SKM-1 treated with dmso at 0.1 percent for 144 hours (cell line): ENCODE results near the gene LIN54.
"Not testable (repeated sequence)": the region's sequence is repeated elsewhere in the genome, so short reads cannot be mapped to it uniquely, and the experiment has no call there.

Experiments used
- DNase-seq: peaks from one replicate; lab custom pipeline; 2025; ENCODE audit not compliant: unreplicated experiment; lab: John Stamatoyannopoulos, UW

LIN54 gene

GRCh38 chr4:82951196-82951595, 59.4 kb downstream of the LIN54 start:
- no peak for DNase-seq

- DNase-seq, result no peak
These were observed 61.9 kb downstream of the LIN54 start for GRCh38 chr4:82948647-82949204.

- no peak for DNase-seq
These were observed 63.1 kb downstream of the LIN54 start for GRCh38 chr4:82947498-82947897.

GRCh38 chr4:82939414-82939813, 71.2 kb downstream of the LIN54 start:
- no peak for DNase-seq

- DNase-seq, result no peak
These were observed 76.2 kb downstream of the LIN54 start for GRCh38 chr4:82934441-82934840.

- DNase-seq, result no peak
These were observed 79.5 kb downstream of the LIN54 start for GRCh38 chr4:82930848-82931755.

- no peak for DNase-seq
These were observed 88.8 kb downstream of the LIN54 start for GRCh38 chr4:82921795-82922194.

GRCh38 chr4:82919386-82919785, 91.2 kb downstream of the LIN54 start:
- no peak for DNase-seq

GRCh38 chr4:82918091-82918490, 92.5 kb downstream of the LIN54 start:
- DNase-seq, result no peak

GRCh38 chr4:82913968-82914367, 96.7 kb downstream of the LIN54 start:
- not testable (repeated sequence) for DNase-seq

- no peak for DNase-seq
These were observed 97.3 kb downstream of the LIN54 start for GRCh38 chr4:82913305-82913704.

GRCh38 chr4:82909326-82909725, 101.3 kb downstream of the LIN54 start:
- no peak for DNase-seq

GRCh38 chr4:82906469-82906868, 104.2 kb downstream of the LIN54 start:
- no peak for DNase-seq

GRCh38 chr4:82905205-82905604, 105.4 kb downstream of the LIN54 start:
- DNase-seq, result no peak

- no peak for DNase-seq
These were observed 106.9 kb downstream of the LIN54 start for GRCh38 chr4:82903737-82904136.

- no peak for DNase-seq
These were observed 109.4 kb downstream of the LIN54 start for GRCh38 chr4:82901183-82901718.

- peak; percentile 99 for DNase-seq
These were observed 110.0 kb downstream of the LIN54 start, which contains the start of gene THAP9 for GRCh38 chr4:82900411-82901182. THAP9 (plus strand) TSS chr4:82900735; CDS start chr4:82900803, 68 bp downstream.

GRCh38 chr4:82900066-82900410, 110.6 kb downstream of the LIN54 start:
- peak; percentile 53 for DNase-seq

GRCh38 chr4:82899374-82900065, 111.1 kb downstream of the LIN54 start:
- no peak for DNase-seq

GRCh38 chr4:82898322-82899243, 112.0 kb downstream of the LIN54 start:
- peak; percentile 8 for DNase-seq
